MG63 (cell line): Measurements from ENCODE around the gene GPR83. TPM values are rescaled to one million over a fixed set of nuclear protein-coding genes. Genes with fewer than 3 reads are reported as not detected.
"Not testable (repeated sequence)": the region's sequence is repeated elsewhere in the genome, so short reads cannot be mapped to it uniquely, and the experiment has no call there.

Experiments used
- DNase-seq: peaks from one replicate; pipeline ENCODE4 v3.0.0-alpha.2; 2020
- H3K27me3 ChIP-seq: fragments of 250-450 bp; sonication (Bioruptor Pico); 2 replicates; pipeline ENCODE4 v1.5.1; 2020; ENCODE audit warnings: mild to moderate bottlenecking, moderate library complexity
- H3K36me3 ChIP-seq: fragments of 250-450 bp; sonication (Bioruptor Pico); 2 replicates; pipeline ENCODE4 v1.5.1; 2020; ENCODE audit warnings: mild to moderate bottlenecking, moderate library complexity
- H3K4me3 ChIP-seq: fragments of 250-450 bp; sonication (Bioruptor Pico); 2 replicates; pipeline ENCODE4 v1.5.1; 2020; ENCODE audit warnings: mild to moderate bottlenecking, moderate library complexity
- H3K9me3 ChIP-seq: fragments of 250-450 bp; sonication (Bioruptor Pico); 2 replicates; pipeline ENCODE4 v1.5.1; 2020; ENCODE audit warnings: mild to moderate bottlenecking, moderate library complexity
- total RNA-seq: library from RNA; depleted of rRNA; stranded (reverse); fragments of >200 nt; shearing (Covaris generic); gene quantifications from 2 replicates; pipeline ENCODE4 v1.2.3, GENCODE V29; 2014; ENCODE audit warnings: low replicate concordance

GPR83 gene
- total RNA-seq, 1 experiment from 2014 or later, result not detected

GRCh38 chr11:94400050-94400449, 1.2 kb downstream of the GPR83 start:
- Histone ChIP-seq H3K4me3 (no peak overlapping the region), H3K9me3 (no peaks in the 10 kb centered on the region), H3K27me3 (peaks cover 24% of the 10 kb centered on the region), H3K36me3 (no peaks in the 10 kb centered on the region)
- no peak for DNase-seq

DNA sequence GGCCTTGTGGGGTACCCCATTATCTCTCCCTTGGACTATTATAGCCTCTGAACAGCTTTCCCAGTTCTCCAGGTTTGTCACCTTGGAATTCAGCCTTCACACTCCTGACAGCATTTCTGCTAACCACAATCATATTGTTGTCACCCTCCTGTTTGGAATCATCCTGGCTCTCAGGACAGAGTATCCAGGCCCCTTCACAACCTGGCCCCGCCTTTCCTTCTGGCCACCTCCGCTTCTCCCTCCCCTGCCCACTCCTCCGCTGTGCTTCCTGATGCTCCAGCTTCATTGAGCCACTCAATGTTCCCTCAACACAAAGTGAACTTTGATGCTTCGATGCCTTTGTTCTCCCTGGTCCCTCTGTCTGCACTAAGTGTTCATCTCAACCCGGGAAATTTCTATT, 3.1 kb downstream of the GPR83 start:
- Histone ChIP-seq H3K27me3 (peaks cover 24% of the 10 kb centered on the region), H3K36me3 (no peaks in the 10 kb centered on the region), H3K4me3 (no peak overlapping the region), H3K9me3 (no peaks in the 10 kb centered on the region)
- DNase-seq, result no peak

DNA sequence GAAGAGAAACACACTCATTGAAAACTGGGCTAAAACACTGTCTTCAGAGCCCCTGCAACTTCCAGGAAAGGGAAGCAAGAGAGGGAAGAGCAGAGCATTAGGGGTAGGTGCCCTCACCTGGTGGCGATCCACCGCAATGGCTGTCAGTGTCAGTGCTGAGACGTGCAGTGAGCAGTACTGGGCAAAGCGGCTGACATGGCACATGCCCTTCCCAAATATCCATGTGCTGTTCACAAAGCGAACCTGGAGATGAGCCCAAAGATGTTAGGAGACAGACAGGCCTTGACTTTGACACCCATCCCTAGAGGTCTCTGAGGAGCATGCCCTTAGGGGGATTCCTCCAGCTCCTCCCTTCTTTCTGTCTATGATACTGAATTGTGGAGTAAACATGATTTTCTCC, 4.9 kb downstream of the GPR83 start:
- H3K36me3 ChIP-seq, result no peaks in the 10 kb centered on the region
- H3K27me3 ChIP-seq, result peaks cover 17% of the 10 kb centered on the region
- H3K9me3 ChIP-seq, result no peaks in the 10 kb centered on the region
- DNase-seq, result no peak
- H3K4me3 ChIP-seq, result no peak overlapping the region

DNA sequence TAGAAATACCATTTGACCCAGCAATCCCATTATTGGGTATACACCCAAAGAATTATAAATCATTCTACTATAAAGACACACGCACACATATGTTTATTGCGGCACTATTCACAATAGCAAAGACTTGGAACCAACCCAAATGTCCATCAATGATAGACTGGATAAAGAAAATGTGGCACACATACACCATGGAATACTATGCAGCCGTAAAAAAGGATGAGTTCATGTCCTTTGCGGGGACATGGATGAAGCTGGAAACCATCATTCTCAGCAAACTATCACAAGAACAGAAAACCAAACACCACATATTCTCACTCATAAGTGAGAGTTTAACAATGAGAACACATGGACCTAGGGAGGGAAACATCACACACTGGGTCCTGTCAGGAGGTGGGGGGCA, 9.3 kb downstream of the GPR83 start:
- not testable (repeated sequence) for H3K9me3 ChIP-seq, H3K36me3 ChIP-seq, DNase-seq, H3K27me3 ChIP-seq, H3K4me3 ChIP-seq

DNA sequence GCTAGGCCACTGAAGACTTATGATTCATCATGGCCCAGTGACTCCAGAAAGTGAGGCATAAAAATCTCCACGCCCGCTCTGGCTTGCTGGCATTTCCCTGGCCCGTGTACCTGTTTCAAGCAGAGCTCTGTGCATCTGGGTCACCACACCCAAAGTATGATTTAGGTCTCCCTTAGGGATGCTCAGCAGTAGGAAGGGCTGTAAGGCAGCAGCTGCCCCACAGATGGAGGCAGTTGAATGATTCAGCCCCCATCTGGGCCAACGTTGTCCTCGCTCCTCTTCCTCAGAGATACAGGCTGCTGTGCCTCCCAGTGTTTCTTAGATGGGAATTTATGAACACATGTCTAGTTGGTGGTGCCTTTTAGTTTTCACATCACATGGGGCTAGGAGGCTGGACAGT, 21.6 kb downstream of the GPR83 start:
- no peak for DNase-seq
- Histone ChIP-seq H3K9me3 (no peaks in the 10 kb centered on the region), H3K36me3 (no peaks in the 10 kb centered on the region), H3K27me3 (no peaks in the 10 kb centered on the region), H3K4me3 (no peak overlapping the region)

GRCh38 chr11:94376841-94377240, 24.4 kb downstream of the GPR83 start:
- no peak overlapping the region for H3K4me3 ChIP-seq
- no peak for DNase-seq
- H3K9me3 ChIP-seq, result no peaks in the 10 kb centered on the region
- no peaks in the 10 kb centered on the region for H3K36me3 ChIP-seq
- no peaks in the 10 kb centered on the region for H3K27me3 ChIP-seq

GRCh38 chr11:94370576-94370975, 30.6 kb downstream of the GPR83 start:
- not testable (repeated sequence) for DNase-seq, H3K9me3 ChIP-seq, H3K27me3 ChIP-seq, H3K36me3 ChIP-seq, H3K4me3 ChIP-seq

- H3K9me3 ChIP-seq, H3K4me3 ChIP-seq, H3K27me3 ChIP-seq, DNase-seq, H3K36me3 ChIP-seq: not testable (repeated sequence)
Measured at GRCh38 chr11:94350850-94351563, 50.2 kb downstream of the GPR83 start.

GRCh38 chr11:94346311-94346710, 54.9 kb downstream of the GPR83 start:
- H3K9me3 ChIP-seq, H3K36me3 ChIP-seq, DNase-seq, H3K27me3 ChIP-seq, H3K4me3 ChIP-seq: not testable (repeated sequence)

DNA sequence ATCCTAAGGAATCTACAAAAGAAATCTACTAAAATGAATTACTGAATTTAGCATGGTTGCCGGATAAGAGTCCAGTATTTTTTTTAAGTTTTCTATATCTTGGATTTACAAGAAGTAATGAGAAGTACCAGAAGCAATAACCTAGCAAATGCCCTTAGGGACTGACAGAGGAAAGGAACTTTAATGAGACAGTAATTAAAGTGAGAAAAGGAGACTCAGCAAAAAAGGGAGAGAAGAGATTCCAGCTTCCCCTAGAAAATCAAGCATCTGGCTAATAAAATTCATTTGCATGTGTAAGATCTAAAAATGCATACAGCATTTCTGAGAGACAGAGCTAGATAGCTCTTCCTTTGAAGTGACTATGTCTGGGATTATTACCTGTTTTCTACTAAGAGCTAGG, 57.7 kb downstream of the GPR83 start:
- H3K27me3 ChIP-seq, result no peaks in the 10 kb centered on the region
- DNase-seq, result no peak
- H3K4me3 ChIP-seq, result no peak overlapping the region
- H3K36me3 ChIP-seq, result no peaks in the 10 kb centered on the region
- H3K9me3 ChIP-seq, result no peaks in the 10 kb centered on the region

- Histone ChIP-seq H3K9me3 (no peaks in the 10 kb centered on the region), H3K4me3 (no peak overlapping the region), H3K27me3 (no peaks in the 10 kb centered on the region), H3K36me3 (no peaks in the 10 kb centered on the region)
- peak; percentile 2 for DNase-seq
Measured at GRCh38 chr11:94342250-94342649, 59.0 kb downstream of the GPR83 start.

GRCh38 chr11:94338651-94339050, 62.6 kb downstream of the GPR83 start:
- no peak overlapping the region for H3K4me3 ChIP-seq

GRCh38 chr11:94336033-94336432, 65.2 kb downstream of the GPR83 start:
- H3K27me3 ChIP-seq, result no peaks in the 10 kb centered on the region
- no peaks in the 10 kb centered on the region for H3K36me3 ChIP-seq
- DNase-seq, result no peak
- H3K4me3 ChIP-seq, result no peak overlapping the region
- no peaks in the 10 kb centered on the region for H3K9me3 ChIP-seq

More at GRCh38 chr11:94338651-94339050, 62.6 kb downstream of the GPR83 start:
- Histone ChIP-seq H3K27me3 (no peaks in the 10 kb centered on the region), H3K9me3 (no peaks in the 10 kb centered on the region), H3K36me3 (no peaks in the 10 kb centered on the region)
- DNase-seq, result no peak

DNA sequence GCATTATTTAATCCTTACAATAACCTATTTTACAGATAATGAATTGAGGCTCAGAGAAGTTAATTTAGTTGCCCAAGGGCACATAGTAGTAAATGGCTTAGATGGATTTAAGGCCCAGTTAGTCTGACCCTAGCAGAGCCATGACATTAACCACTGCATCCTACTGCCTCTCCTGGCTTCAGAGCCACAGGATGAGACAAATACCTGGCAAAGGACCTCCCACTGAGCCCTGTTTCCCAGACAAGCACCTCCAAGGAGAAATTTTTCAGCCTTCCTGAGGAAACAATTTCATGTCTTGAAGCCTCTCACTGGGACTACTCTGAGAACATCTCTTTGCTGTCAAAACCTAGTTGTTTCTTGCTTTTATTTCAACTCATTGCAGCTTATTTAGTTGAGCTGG, 68.4 kb downstream of the GPR83 start:
- Histone ChIP-seq H3K27me3 (no peaks in the 10 kb centered on the region), H3K36me3 (no peaks in the 10 kb centered on the region)

GRCh38 chr11:94330789-94331188, 70.4 kb downstream of the GPR83 start:
- Histone ChIP-seq H3K4me3 (no peak overlapping the region), H3K9me3 (no peaks in the 10 kb centered on the region), H3K36me3 (no peaks in the 10 kb centered on the region), H3K27me3 (no peaks in the 10 kb centered on the region)
- DNase-seq, result no peak

More for the DNA sequence above, 68.4 kb downstream of the GPR83 start:
- Histone ChIP-seq H3K9me3 (no peaks in the 10 kb centered on the region), H3K4me3 (no peak overlapping the region)
- DNase-seq, result no peak

DNA sequence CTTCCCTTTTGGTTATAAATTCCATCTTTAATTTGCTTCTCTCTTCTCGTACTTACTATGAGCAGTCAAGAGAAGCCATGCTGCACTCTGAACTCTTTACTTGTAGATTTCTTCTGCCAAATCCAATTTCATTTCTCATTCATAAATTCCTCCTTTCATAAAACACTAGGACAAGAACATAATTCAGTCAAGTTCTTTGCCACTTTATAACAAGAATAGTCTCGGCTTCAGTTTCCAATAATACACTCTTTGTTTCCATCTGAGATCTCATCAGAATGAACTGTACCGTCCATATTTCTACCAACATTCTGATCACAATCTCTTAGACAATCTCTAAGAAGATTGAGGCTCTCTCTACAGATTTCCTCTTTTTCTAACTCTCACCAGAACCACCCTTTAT, 71.7 kb downstream of the GPR83 start:
- H3K27me3 ChIP-seq, result no peaks in the 10 kb centered on the region
- DNase-seq, result no peak
- H3K36me3 ChIP-seq, result no peaks in the 10 kb centered on the region
- H3K9me3 ChIP-seq, result no peaks in the 10 kb centered on the region
- H3K4me3 ChIP-seq, result no peak overlapping the region

DNA sequence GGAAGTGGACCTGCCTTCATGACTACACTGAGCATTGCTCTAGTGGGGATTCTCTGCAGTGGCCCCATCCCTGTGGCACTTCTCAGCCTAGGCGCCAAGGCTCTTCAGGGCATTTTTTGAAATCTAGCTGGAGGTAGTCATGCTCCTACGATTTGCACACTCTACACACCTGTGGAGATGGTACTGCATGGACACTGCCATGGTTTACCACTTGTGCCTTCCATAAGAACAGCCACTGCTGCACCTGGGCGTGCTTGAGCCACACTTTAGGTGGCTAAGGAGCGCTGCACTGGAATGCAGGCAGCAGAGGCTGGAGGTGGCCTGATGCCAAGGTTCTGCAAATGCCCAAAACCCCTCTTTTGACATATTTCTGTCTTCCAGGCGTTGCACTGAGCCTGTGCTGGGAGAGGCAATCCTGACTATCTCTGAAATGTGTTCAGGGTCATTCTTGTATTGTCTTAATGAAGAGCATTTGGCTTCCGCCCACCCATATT, 72.6 kb downstream of the GPR83 start:
- no peak for DNase-seq
- H3K27me3 ChIP-seq, result no peaks in the 10 kb centered on the region
- H3K4me3 ChIP-seq, result no peak overlapping the region
- H3K36me3 ChIP-seq, result no peaks in the 10 kb centered on the region
- H3K9me3 ChIP-seq, result no peaks in the 10 kb centered on the region
